NB4 (cell line): ENCODE measurements around the gene OXT.

Source experiments
- MYC ChIP-seq: IDR thresholded peaks from 2 replicates; pipeline ENCODE4 v1.6.1; 2011; ENCODE audit warnings: low read depth, low read length
- POLR2A ChIP-seq: IDR thresholded peaks from 2 replicates; pipeline ENCODE4 v1.6.1; 2011; ENCODE audit warnings: mild to moderate bottlenecking; ENCODE audit not compliant: insufficient read length; ENCODE audit errors: extremely low read depth
- TF ChIP-seq, protein P1 (sequence below): IDR thresholded peaks from one replicate; pipeline ENCODE4 v1.5.1; 2012; ENCODE audit warnings: low read depth, low read length
- TF ChIP-seq, protein P2 (sequence below): IDR thresholded peaks from 2 replicates; pipeline ENCODE4 v1.6.1; 2011; ENCODE audit warnings: low read depth, low read length

DNA sequence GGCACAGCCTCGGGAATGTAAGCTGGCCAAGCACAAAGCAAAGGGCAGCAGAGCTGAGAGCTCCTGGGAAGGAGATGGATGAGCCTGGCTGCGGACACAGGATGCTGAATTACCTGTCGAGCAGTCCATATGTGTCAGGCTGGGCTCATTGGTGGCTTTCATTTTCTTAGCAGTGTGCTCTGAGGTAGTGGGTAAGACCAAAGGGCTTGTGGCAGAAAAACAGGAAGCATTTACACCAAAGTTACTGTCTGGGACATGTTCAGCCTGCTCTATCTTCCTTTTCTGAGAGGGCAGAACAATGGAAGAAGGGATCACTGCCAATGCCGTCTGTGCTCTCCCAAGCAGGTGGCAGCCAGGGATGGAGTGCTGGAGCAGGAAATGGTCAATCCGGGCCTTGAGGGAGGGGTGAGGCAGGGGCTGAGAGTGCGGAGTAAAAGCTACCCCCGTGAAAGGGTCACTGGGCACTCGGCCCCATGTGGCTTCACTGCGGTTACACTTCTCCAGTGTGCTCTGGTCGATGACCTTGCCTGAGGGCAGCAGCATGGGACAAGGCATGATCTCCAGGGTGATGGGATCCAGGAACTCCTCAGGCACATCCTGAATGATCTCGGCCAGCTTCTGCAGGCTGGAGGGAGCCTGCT is 50.0 kb downstream of the OXT start:
- TF ChIP-seq, protein P1, sequence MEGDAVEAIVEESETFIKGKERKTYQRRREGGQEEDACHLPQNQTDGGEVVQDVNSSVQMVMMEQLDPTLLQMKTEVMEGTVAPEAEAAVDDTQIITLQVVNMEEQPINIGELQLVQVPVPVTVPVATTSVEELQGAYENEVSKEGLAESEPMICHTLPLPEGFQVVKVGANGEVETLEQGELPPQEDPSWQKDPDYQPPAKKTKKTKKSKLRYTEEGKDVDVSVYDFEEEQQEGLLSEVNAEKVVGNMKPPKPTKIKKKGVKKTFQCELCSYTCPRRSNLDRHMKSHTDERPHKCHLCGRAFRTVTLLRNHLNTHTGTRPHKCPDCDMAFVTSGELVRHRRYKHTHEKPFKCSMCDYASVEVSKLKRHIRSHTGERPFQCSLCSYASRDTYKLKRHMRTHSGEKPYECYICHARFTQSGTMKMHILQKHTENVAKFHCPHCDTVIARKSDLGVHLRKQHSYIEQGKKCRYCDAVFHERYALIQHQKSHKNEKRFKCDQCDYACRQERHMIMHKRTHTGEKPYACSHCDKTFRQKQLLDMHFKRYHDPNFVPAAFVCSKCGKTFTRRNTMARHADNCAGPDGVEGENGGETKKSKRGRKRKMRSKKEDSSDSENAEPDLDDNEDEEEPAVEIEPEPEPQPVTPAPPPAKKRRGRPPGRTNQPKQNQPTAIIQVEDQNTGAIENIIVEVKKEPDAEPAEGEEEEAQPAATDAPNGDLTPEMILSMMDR = no peak
- TF ChIP-seq, protein P2, sequence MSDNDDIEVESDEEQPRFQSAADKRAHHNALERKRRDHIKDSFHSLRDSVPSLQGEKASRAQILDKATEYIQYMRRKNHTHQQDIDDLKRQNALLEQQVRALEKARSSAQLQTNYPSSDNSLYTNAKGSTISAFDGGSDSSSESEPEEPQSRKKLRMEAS = no peak
- TF ChIP-seq POLR2A = no peak
- no peak for TF ChIP-seq MYC
